Kidney epithelial cell (primary cell): ENCODE measurements around the gene ENPP1. TPM values are rescaled to one million over a fixed set of nuclear protein-coding genes. Genes with fewer than 3 reads are reported as not detected.

Experiments
- DNase-seq: peaks from one replicate; pipeline ENCODE4 v3.0.0-alpha.2; 2010; ENCODE audit warnings: low read depth
- H3K27me3 ChIP-seq: 2 replicates; pipeline ENCODE4 v1.6.0; 2011; ENCODE audit warnings: low read length; ENCODE audit not compliant: control insufficient read depth, insufficient read depth
- H3K36me3 ChIP-seq: 2 replicates; pipeline ENCODE4 v1.5.1; 2011; ENCODE audit warnings: low read length; ENCODE audit not compliant: control insufficient read depth, insufficient read depth
- H3K4me3 ChIP-seq: 2 replicates; pipeline ENCODE4 v1.5.1; 2011; ENCODE audit warnings: low read depth, mild to moderate bottlenecking, control low read depth, low read length
- total RNA-seq: library from RNA; depleted of rRNA; stranded (reverse); fragments of >200 nt; gene quantifications from 2 replicates; pipeline ENCODE4 v1.2.3, GENCODE V29; 2015
- TF ChIP-seq, protein P1 (sequence below): IDR thresholded peaks from 2 replicates; pipeline ENCODE4 v1.5.1; 2011; ENCODE audit warnings: mild to moderate bottlenecking, moderate library complexity, low read length, control low read depth, inconsistent platforms; ENCODE audit not compliant: insufficient read depth, poor library complexity, severe bottlenecking

The ENPP1 gene
- total RNA-seq, 1 donor from 2014 or later: 1.2 TPM

DNA sequence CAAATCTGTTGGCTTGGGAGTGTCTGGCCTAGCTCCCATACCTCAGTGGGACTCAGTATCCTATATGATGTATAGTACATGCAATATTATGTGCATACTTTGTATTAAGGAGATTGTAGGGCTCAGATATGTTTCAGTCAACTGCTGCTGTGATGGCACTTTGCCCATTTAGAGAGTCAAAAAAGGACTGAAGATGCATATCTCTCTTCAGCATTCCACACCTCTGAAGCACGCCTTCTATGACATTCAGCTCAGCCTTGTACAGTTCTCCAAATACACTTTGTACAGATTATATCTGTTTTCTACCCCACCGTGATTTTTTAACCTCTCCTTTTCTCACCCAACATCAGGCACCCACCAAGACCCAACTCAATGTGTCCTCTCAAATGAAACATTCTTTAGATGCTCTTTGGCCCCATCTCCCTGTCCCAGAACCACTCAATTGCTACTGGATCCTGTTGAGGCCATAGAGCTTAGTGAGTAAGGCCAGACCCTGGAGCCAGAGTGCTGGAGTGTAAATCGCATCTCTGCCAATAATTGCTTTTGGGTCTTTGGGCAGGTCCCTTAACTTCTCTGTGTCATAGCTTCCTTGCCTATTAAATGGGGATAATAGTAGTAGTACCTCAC, 15.6 kb downstream of the ENPP1 start:
- Histone ChIP-seq H3K36me3 (no peaks in the 10 kb centered on the region), H3K4me3 (no peak overlapping the region), H3K27me3 (no peaks in the 10 kb centered on the region)
- no peak for DNase-seq
- TF ChIP-seq, protein P1, sequence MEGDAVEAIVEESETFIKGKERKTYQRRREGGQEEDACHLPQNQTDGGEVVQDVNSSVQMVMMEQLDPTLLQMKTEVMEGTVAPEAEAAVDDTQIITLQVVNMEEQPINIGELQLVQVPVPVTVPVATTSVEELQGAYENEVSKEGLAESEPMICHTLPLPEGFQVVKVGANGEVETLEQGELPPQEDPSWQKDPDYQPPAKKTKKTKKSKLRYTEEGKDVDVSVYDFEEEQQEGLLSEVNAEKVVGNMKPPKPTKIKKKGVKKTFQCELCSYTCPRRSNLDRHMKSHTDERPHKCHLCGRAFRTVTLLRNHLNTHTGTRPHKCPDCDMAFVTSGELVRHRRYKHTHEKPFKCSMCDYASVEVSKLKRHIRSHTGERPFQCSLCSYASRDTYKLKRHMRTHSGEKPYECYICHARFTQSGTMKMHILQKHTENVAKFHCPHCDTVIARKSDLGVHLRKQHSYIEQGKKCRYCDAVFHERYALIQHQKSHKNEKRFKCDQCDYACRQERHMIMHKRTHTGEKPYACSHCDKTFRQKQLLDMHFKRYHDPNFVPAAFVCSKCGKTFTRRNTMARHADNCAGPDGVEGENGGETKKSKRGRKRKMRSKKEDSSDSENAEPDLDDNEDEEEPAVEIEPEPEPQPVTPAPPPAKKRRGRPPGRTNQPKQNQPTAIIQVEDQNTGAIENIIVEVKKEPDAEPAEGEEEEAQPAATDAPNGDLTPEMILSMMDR: no peak

DNA sequence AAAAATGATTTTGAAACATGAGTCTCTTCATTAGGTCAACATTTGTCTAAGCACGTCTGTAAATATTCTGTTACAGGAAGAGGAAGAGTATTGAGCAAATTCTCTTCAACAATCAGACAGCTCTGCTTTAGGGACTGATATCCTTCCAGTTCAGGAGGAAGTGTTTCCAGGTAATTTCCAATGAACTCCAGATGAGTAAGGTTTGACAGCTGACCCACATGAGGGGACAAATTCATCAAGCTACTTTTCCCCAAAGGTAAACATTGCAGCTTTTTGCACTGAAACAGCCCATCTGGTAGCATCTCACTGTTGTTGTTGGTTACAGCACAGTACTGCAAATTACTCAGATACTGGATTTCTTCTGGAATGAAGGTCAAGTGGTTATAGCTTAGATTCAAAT, 18.1 kb downstream of the ENPP1 start:
- TF ChIP-seq, protein P1: no peak
- no peak for DNase-seq
- Histone ChIP-seq H3K36me3 (no peaks in the 10 kb centered on the region), H3K27me3 (no peaks in the 10 kb centered on the region), H3K4me3 (no peak overlapping the region)

DNA sequence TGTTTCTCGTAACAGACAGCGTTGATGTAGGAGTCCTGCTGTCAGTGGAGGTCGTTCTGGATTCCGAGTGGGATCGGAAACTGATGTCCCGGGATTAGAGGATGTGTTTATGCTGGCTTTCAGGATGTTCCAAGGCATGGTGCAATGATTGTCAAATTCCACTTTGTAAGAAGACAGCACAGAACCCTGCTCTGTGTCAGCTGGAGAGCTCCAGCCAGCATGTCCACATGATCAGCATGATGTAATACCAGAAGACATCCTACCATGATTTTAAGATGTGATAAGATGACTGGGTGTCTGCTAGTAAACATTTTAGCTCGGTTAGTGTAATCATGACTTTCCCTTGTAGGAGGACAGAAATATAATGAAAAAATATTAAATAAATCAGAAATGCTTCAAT, 20.3 kb downstream of the ENPP1 start:
- TF ChIP-seq, protein P1: no peak
- Histone ChIP-seq H3K27me3 (no peaks in the 10 kb centered on the region), H3K4me3 (no peak overlapping the region), H3K36me3 (no peaks in the 10 kb centered on the region)
- no peak for DNase-seq

DNA sequence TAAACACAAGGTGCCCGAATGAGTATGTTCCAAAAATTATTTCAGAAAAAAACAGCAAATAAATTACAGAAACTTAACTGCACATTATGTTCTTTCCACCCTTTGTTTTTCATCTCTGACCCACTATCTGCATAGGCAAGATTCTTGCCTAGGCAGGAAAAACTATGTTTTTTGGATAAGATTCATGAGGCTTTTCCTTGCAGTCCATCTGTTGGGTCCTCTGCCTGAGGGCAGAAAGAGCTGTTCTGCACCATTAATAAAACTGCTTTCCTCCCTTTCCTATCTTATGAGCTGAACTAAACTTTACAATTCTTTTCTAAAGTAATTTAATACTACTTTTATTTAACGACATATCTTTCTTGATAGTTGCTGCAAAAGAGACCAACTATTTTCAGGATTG, 21.1 kb downstream of the ENPP1 start:
- H3K27me3 ChIP-seq: no peaks in the 10 kb centered on the region
- H3K4me3 ChIP-seq: no peak overlapping the region
- DNase-seq: no peak
- TF ChIP-seq, protein P1: no peak
- H3K36me3 ChIP-seq: no peaks in the 10 kb centered on the region

DNA sequence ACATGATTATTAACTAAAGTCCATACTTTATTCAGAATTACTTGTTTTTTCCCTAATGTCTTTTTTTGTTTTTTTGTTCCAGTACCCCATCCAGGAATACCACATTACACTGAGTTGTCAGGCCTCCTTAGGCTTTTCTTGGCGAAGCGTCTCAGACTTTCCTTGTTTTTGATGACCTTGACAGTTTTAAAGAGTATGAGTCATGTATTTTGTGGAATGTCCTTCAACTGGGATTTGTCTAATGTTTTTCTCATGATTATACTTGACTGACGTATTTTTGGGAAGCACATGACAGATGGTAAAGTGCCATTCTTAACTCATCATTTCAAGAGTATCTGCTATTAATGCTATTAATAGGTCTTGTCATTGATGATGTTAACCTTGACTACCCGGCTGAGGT, 23.6 kb downstream of the ENPP1 start:
- no peak for DNase-seq
- H3K36me3 ChIP-seq: no peaks in the 10 kb centered on the region
- no peak overlapping the region for H3K4me3 ChIP-seq
- TF ChIP-seq, protein P1: no peak
- no peaks in the 10 kb centered on the region for H3K27me3 ChIP-seq

DNA sequence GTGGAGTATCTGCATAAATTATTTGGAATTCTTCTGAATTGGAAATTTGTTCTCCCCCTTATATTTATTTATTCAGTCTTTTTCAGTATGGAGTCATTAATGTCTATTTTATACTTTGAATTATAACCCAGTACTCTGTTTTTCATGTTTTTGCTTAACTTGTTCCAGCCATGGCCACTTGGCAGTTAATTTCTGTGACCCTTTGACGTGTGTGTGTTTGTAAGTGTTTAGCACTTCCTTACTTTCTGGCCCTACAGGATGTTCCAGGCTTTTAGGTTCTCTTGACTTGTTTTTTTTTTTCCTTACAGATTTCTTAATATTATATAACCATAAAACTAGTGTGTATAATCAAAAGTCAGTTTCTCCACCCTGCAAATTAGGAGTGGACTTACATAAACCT, 24.1 kb downstream of the ENPP1 start:
- TF ChIP-seq, protein P1: no peak
- H3K27me3 ChIP-seq: no peaks in the 10 kb centered on the region
- DNase-seq: no peak

More for the DNA sequence above, 24.1 kb downstream of the ENPP1 start:
- Histone ChIP-seq H3K4me3 (no peak overlapping the region), H3K36me3 (no peaks in the 10 kb centered on the region)
